HEK293 (cell line): ENCODE results near the gene SPDYE16.
"Not testable (repeated sequence)": the region's sequence is repeated elsewhere in the genome, so short reads cannot be mapped to it uniquely, and the experiment has no call there.

Source experiments
- MYNN ChIP-seq: fragments of 450-650 bp; formaldehyde crosslinking; IDR thresholded peaks from 2 replicates; pipeline ENCODE4 v1.5.1; 2016; ENCODE audit warnings: missing biosample characterization, missing genetic modification characterization, borderline replicate concordance
- ZNF274 ChIP-seq, 2 experiments: fragments of 200-500 bp in 1 of 2; fragments of 450-650 bp in 1 of 2; sonication (Bioruptor generic) in 1 of 2; formaldehyde crosslinking in 1 of 2; IDR thresholded peaks; 2 replicates each; pipeline versions ENCODE4 v1.5.1 to v1.6.1; 2014 to 2016; ENCODE audit warnings: borderline replicate concordance in 1 of 2, inconsistent platforms in 1 of 2, low read length in 1 of 2, missing biosample characterization in 1 of 2, missing genetic modification characterization in 1 of 2
- ZNF561 ChIP-seq: fragments of 450-650 bp; IDR thresholded peaks from 2 replicates; pipeline ENCODE4 v1.5.1; 2018; ENCODE audit warnings: missing biosample characterization, missing genetic modification characterization, borderline replicate concordance
- ZNF747 ChIP-seq: fragments of 450-650 bp; formaldehyde crosslinking; IDR thresholded peaks from 2 replicates; pipeline ENCODE4 v1.5.1; 2016; ENCODE audit warnings: missing biosample characterization, missing genetic modification characterization

DNA sequence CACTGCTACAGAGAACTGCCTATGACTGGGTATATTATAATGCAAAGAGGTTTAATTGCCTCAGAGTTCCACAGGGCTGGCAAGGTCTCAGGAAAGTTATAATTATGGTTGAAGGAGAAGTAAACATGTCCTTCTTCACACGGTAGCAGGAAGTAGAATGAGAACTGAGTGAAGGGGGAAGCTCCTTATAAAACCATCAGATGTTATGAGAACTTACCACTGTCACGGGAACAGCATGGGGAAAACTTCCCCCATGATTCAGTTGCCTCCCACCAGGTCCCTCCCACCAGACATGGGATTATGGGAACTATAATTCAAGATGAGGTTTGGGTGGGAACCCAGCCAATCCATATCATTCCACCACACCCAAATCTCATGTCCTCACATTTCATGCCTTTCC, 49.6 kb upstream of the SPDYE16 start:
- not testable (repeated sequence) for TF ChIP-seq MYNN (tag by site-specific recombination); ZNF561 (tag by site-specific recombination); ZNF274 (IDR thresholded peaks at IDR 0.05; ENCODE audit: low read length); ZNF274 (tag by site-specific recombination; IDR thresholded peaks at IDR 0.05; ENCODE audit: borderline replicate concordance); ZNF747
